ENCODE measurements around the gene CCDC120. TPM values are rescaled to one million over a fixed set of nuclear protein-coding genes. Genes with fewer than 3 reads are reported as not detected.
A peak's percentile ranks its signal among the peaks of the same experiment; 100 is the strongest.

The CCDC120 gene
- total RNA-seq, 1 donor from 2014 or later = 8.5 TPM

DNA sequence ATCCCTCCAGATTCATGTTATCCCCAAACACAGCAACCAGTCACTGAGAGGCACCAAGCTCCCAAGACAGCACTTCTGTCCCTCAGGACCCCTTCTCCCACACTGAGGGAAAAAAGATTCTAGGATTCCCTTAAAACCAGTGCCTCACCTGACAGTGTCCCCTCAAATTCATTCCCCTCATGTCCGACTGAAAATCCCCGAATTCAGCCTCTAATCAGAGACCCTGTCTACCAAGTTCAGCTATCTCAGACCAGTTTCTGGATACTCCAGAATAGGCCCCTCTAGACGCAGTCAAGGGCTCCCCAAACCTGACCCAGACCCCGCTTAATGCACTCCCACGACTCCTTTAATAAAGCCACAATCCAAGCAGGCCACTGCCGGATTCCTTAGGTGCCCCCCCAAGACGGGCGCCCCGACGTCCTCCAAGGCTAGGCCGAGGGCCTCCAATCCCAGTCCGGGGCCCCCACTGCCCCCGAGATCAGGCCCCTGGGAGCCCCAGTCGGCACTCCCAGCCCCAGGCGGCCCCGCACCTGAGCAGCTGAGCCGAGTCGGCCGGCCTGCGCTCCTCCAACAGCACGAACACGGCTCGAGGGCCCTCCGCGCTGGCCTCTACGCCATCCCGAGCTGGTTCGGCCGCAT lies 16.1 kb upstream of the CCDC120 start:
- peak overlapping the region; percentile 91 for H3K4me3 Mint-ChIP-seq (ENCODE audit: unreplicated experiment)
- TF ChIP-seq, protein P1, sequence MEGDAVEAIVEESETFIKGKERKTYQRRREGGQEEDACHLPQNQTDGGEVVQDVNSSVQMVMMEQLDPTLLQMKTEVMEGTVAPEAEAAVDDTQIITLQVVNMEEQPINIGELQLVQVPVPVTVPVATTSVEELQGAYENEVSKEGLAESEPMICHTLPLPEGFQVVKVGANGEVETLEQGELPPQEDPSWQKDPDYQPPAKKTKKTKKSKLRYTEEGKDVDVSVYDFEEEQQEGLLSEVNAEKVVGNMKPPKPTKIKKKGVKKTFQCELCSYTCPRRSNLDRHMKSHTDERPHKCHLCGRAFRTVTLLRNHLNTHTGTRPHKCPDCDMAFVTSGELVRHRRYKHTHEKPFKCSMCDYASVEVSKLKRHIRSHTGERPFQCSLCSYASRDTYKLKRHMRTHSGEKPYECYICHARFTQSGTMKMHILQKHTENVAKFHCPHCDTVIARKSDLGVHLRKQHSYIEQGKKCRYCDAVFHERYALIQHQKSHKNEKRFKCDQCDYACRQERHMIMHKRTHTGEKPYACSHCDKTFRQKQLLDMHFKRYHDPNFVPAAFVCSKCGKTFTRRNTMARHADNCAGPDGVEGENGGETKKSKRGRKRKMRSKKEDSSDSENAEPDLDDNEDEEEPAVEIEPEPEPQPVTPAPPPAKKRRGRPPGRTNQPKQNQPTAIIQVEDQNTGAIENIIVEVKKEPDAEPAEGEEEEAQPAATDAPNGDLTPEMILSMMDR (IDR thresholded peaks at IDR 0.05) = no peak
- H3K4me1 Mint-ChIP-seq (ENCODE audit: unreplicated experiment) = peaks cover 33% of the 10 kb centered on the region
- peak overlapping the region; percentile 98 for H3K27ac Mint-ChIP-seq (ENCODE audit: unreplicated experiment)
- H3K36me3 Mint-ChIP-seq (ENCODE audit: unreplicated experiment) = peaks cover 18% of the 10 kb centered on the region
- no peak for DNase-seq (ENCODE audit: extremely low spot score, unreplicated experiment)
- no peaks in the 10 kb centered on the region for H3K27me3 Mint-ChIP-seq (ENCODE audit: unreplicated experiment)
- no peaks in the 10 kb centered on the region for H3K9me3 Mint-ChIP-seq (ENCODE audit: unreplicated experiment)

DNA sequence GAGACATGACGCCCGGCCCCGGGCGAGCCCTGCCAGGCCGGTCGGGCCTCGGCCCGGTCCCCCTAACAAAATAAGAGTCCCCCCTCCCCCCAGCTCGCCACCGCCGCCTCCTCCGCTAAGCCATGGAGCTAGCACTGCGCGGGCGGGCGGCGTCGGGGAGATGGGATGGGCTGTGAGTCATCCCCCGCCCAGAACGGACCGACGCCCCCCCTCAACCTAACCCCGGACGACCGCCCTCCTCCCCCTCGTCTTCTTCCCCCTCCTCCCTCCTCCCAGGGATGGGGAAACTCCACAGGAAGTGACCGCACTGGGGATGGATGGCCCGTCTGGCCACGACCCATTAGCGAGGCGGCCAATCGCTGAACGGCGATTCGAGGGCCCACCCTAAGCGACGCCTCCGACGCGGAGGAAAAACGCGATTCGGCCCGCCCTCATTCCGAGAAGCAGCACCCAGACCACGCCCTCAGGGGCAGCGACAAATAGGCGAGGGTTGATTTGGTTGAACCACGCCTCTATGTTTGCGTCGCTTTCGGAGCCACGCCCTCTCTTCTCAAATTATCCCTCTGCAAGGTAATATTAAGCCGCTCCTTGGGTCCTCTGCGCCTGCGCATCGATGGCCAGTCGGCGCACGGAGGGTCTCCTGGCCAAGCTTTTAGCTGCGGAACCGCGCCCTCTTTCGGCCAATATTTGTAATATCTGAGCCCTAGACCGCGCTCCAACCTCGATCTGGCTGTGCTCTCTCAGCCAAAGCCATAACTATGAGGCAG lies 15.4 kb upstream of the CCDC120 start, which contains the start of gene TFE3:
TFE3 (minus strand) TSS at position 138 of the 767 bp plus-strand sequence; CDS start at position 7, 131 bp downstream.
- Mint-ChIP-seq H3K9me3 (ENCODE audit: unreplicated experiment) (no peaks in the 10 kb centered on the region), H3K36me3 (ENCODE audit: unreplicated experiment) (peaks cover 15% of the 10 kb centered on the region), H3K27ac (ENCODE audit: unreplicated experiment) (peak within 1 kb of the TSS; percentile 98), H3K27me3 (ENCODE audit: unreplicated experiment) (no peaks in the 10 kb centered on the region), H3K4me1 (ENCODE audit: unreplicated experiment) (peaks cover 32% of the 10 kb centered on the region), H3K4me3 (ENCODE audit: unreplicated experiment) (peak within 1 kb of the TSS; percentile 91)
- DNase-seq (ENCODE audit: extremely low spot score, unreplicated experiment) = peak; percentile 98
- TF ChIP-seq, protein P1 (IDR thresholded peaks at IDR 0.05) = peak; percentile 71

DNA sequence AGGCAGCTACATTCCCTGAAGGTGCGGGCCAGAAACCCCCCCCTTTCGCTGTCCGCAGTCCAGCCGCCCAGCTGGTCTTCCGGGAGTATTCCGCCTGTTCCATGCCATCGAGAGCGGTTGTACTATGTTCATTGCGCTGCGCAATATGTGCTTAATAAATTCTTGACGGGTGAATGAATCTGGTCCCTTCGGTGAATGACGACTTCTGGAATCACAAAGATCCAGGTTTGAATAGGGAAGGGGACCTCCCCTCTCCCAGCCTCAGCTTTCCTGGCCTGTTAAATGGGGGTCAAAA lies 14.9 kb upstream of the CCDC120 start:
- Mint-ChIP-seq H3K4me3 (ENCODE audit: unreplicated experiment) (peak overlapping the region; percentile 44), H3K27me3 (ENCODE audit: unreplicated experiment) (no peaks in the 10 kb centered on the region), H3K9me3 (ENCODE audit: unreplicated experiment) (no peaks in the 10 kb centered on the region), H3K27ac (ENCODE audit: unreplicated experiment) (peak overlapping the region; percentile 72), H3K4me1 (ENCODE audit: unreplicated experiment) (peaks cover 27% of the 10 kb centered on the region), H3K36me3 (ENCODE audit: unreplicated experiment) (peaks cover 11% of the 10 kb centered on the region)
- DNase-seq (ENCODE audit: extremely low spot score, unreplicated experiment) = no peak
- TF ChIP-seq, protein P1 (IDR thresholded peaks at IDR 0.05) = no peak

DNA sequence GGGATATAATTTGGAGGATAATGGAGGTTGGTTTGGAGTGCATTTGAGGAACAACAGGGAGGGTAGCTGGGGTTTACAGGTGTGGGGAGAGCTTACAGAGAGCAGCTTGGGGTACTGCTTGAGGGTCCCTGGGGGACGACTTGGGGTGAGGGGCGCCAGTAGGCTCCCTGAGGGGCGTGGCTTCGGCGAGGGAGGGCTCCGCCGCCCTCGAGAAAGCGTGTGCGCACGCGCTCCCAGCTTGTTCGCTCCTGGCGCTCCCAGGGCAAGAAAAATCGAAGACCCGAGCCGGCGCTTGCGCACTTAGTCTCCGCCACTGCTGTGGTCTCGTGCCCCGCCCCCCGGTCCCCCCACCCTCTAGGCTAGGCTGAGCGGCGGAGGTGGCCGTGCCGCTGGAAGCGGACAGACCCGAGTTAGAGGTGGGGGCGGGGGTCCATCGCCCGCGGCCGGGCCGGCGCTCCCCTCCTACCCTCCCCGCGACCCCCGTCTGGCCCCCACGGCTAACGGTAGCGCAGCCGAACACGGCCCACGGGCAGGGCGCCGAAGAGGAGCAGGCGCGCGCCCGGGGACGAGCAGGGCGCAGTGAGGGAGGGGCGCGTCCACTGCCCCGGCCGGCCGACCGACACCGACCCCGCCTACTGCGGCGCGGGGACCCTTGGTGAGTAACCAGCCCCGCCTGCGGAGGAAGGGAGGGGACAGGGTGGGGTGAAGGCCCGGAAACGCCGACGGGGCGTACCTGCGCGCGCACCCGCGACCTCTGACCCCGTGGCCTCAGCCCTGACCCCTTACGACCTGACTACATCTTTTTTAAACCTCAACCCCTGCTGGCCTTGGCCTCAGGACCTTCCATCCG lies 5.4 kb upstream of the CCDC120 start:
- Mint-ChIP-seq H3K36me3 (ENCODE audit: unreplicated experiment) (no peaks in the 10 kb centered on the region), H3K4me3 (ENCODE audit: unreplicated experiment) (peak overlapping the region; percentile 75), H3K4me1 (ENCODE audit: unreplicated experiment) (peaks cover 20% of the 10 kb centered on the region), H3K27me3 (ENCODE audit: unreplicated experiment) (no peaks in the 10 kb centered on the region), H3K9me3 (ENCODE audit: unreplicated experiment) (peaks cover 5% of the 10 kb centered on the region), H3K27ac (ENCODE audit: unreplicated experiment) (peak overlapping the region; percentile 64)
- TF ChIP-seq, protein P1 (IDR thresholded peaks at IDR 0.05) = no peak
- DNase-seq (ENCODE audit: extremely low spot score, unreplicated experiment) = no peak
